HEK293 (cell line): ENCODE data around the gene GCFC2.

Source experiments
- CTCF ChIP-seq: fragments of 450-650 bp; formaldehyde crosslinking; IDR thresholded peaks from 2 replicates; pipeline ENCODE4 v1.5.1; 2016; ENCODE audit warnings: missing biosample characterization, missing genetic modification characterization
- REST ChIP-seq: fragments of 450-650 bp; formaldehyde crosslinking; IDR thresholded peaks from 2 replicates; pipeline ENCODE4 v1.5.1; 2016; ENCODE audit warnings: missing biosample characterization, missing genetic modification characterization
- ZNF202 ChIP-seq: fragments of 450-650 bp; formaldehyde crosslinking; IDR thresholded peaks from 2 replicates; pipeline ENCODE4 v1.5.1; 2016; ENCODE audit warnings: missing biosample characterization, missing genetic modification characterization, borderline replicate concordance
- ZNF311 ChIP-seq: fragments of 450-650 bp; formaldehyde crosslinking; IDR thresholded peaks from 2 replicates; pipeline ENCODE4 v1.5.1; 2017; ENCODE audit warnings: missing biosample characterization, missing genetic modification characterization, borderline replicate concordance
- ZNF488 ChIP-seq: fragments of 450-650 bp; formaldehyde crosslinking; IDR thresholded peaks from 2 replicates; pipeline ENCODE4 v1.5.1; 2016; ENCODE audit warnings: missing biosample characterization, missing genetic modification characterization
- ZNF561 ChIP-seq: fragments of 450-650 bp; IDR thresholded peaks from 2 replicates; pipeline ENCODE4 v1.5.1; 2018; ENCODE audit warnings: missing biosample characterization, missing genetic modification characterization, borderline replicate concordance
- ZNF658 ChIP-seq: fragments of 450-650 bp; formaldehyde crosslinking; IDR thresholded peaks from 2 replicates; pipeline ENCODE4; 2016; ENCODE audit warnings: missing biosample characterization, missing genetic modification characterization
- ZNF843 ChIP-seq: fragments of 450-650 bp; formaldehyde crosslinking; IDR thresholded peaks from 2 replicates; pipeline ENCODE4 v1.5.1; 2016; ENCODE audit warnings: missing biosample characterization, missing genetic modification characterization

- TF ChIP-seq ZNF202 = no peak
- TF ChIP-seq ZNF311 = no peak
- TF ChIP-seq ZNF488 = no peak
- TF ChIP-seq ZNF561 (tag by site-specific recombination) = no peak
- no peak for TF ChIP-seq ZNF843 (tag by site-specific recombination)
- no peak for TF ChIP-seq REST (tag by site-specific recombination)
- no peak for TF ChIP-seq ZNF658 (tag by site-specific recombination)
- no peak for TF ChIP-seq CTCF (tag by site-specific recombination)
These were observed 66.7 kb downstream of the GCFC2 start for GRCh38 chr2:75643980-75644379.
